DOHH2 (cell line): ENCODE results near the gene EPS8L2.
A peak's percentile ranks its signal among the peaks of the same experiment; 100 is the strongest.

ENCODE experiments used
- CTCF ChIP-seq: fragments of 200-600 bp; sonication (generic); IDR thresholded peaks from one replicate; pipeline ENCODE4 v1.5.1; 2014; ENCODE audit warnings: antibody characterized with exemption, mild to moderate bottlenecking, low read depth, low read length; ENCODE audit not compliant: poor library complexity, severe bottlenecking
- EZH2phosphoT487 ChIP-seq: fragments of 200-600 bp; sonication (generic); IDR thresholded peaks from 2 replicates; pipeline ENCODE4 v1.6.1; 2017; ENCODE audit warnings: borderline replicate concordance, mild to moderate bottlenecking, antibody characterized with exemption, low read length, moderate library complexity, mixed read lengths

- TF ChIP-seq CTCF (peak; percentile 31), EZH2phosphoT487 (no peak)
Observed at GRCh38 chr11:747158-748006, 41.4 kb downstream of the EPS8L2 start, which contains the start of gene TALDO1.
